SK-N-MC (cell line): ENCODE results near the gene NTNG1.
"Not testable (repeated sequence)": the region's sequence is repeated elsewhere in the genome, so short reads cannot be mapped to it uniquely, and the experiment has no call there.

ENCODE experiments used
- EZH2 ChIP-seq: fragments of 200-600 bp; sonication (generic); IDR thresholded peaks from one replicate; pipeline ENCODE4 v1.6.1; 2017; ENCODE audit warnings: antibody characterized with exemption
- POLR2AphosphoS5 ChIP-seq: IDR thresholded peaks from 2 replicates; pipeline ENCODE4 v1.6.1; 2012; ENCODE audit warnings: mild to moderate bottlenecking, low read depth, low read length, borderline replicate concordance

DNA sequence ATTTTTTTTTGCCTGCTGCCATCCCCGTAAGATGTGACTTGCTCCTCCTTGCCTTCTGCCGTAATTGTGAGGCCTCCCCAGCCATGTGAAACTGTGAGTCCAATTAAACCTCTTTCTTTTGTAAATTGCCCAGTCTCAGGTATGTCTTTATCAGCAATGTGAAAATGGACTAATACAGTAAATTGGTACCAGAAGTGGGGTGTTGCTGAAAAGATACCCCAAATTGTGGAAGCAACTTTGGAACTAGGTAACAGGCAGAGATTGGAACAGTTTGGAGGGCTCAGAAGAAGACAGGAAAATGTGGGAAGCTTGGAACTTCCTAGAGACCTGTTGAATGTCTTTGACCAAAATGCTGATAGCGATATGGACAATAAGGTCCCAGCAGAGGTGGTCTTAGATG lies 95.9 kb downstream of the NTNG1 start:
- TF ChIP-seq EZH2, POLR2AphosphoS5: not testable (repeated sequence)
